ENCODE data around the gene ANKS1B. TPM values are rescaled to one million over a fixed set of nuclear protein-coding genes. Genes with fewer than 3 reads are reported as not detected.

Gene ANKS1B
- total and polyA plus RNA-seq, 7 donors = 1.0 to 57.3 (median 30.1) TPM; not detected in 1

- TF ChIP-seq CTCF (IDR thresholded peaks at IDR 0.05) = no peak
- TF ChIP-seq EP300 (IDR thresholded peaks at IDR 0.05) = no peak
- no peak for TF ChIP-seq POLR2A (IDR thresholded peaks at IDR 0.05)
- no peak for TF ChIP-seq POLR2AphosphoS5 (IDR thresholded peaks at IDR 0.05)
- Histone ChIP-seq H3K9me3 (no peaks in the 10 kb centered on the region), H3K4me1 (no peaks in the 10 kb centered on the region), H3K27ac (no peak overlapping the region), H3K36me3 (no peaks in the 10 kb centered on the region), H3K27me3 (no peaks in the 10 kb centered on the region), H3K4me3 (no peak overlapping the region)
- WGBS, 2 donors = 73 to 83% methylated on average over 3 of the region's 3 CpGs
- intact Hi-C loops (cut with DNase I) = no loop called here
- no peak for DNase-seq
These were observed 862.2 kb downstream of the ANKS1B start for GRCh38 chr12:99122496-99122895.

- no peak overlapping the region for H3K4me3 ChIP-seq
- WGBS, 2 donors = 67 to 75% methylated on average over 4 of the region's 4 CpGs
- TF ChIP-seq EP300 (IDR thresholded peaks at IDR 0.05) (no peak), POLR2AphosphoS5 (IDR thresholded peaks at IDR 0.05) (no peak), POLR2A (IDR thresholded peaks at IDR 0.05) (no peak), CTCF (IDR thresholded peaks at IDR 0.05) (no peak)
- H3K9me3 ChIP-seq = no peaks in the 10 kb centered on the region
- no peak overlapping the region for H3K27ac ChIP-seq
- DNase-seq = no peak
- intact Hi-C loops (cut with DNase I) = no loop called here
- H3K36me3 ChIP-seq = no peaks in the 10 kb centered on the region
- no peaks in the 10 kb centered on the region for H3K27me3 ChIP-seq
- no peaks in the 10 kb centered on the region for H3K4me1 ChIP-seq
These were observed 863.2 kb downstream of the ANKS1B start for GRCh38 chr12:99121546-99121945.

GRCh38 chr12:99119943-99120342 lies 864.8 kb downstream of the ANKS1B start:
- intact Hi-C loops (cut with DNase I) = no loop called here
- Histone ChIP-seq H3K4me1 (no peaks in the 10 kb centered on the region), H3K36me3 (no peaks in the 10 kb centered on the region), H3K9me3 (no peaks in the 10 kb centered on the region), H3K27ac (no peak overlapping the region), H3K4me3 (no peak overlapping the region), H3K27me3 (no peaks in the 10 kb centered on the region)
- 81 to 82% methylated on average over 10 of the region's 10 CpGs for WGBS, 2 donors
- TF ChIP-seq POLR2A (IDR thresholded peaks at IDR 0.05) (no peak), CTCF (IDR thresholded peaks at IDR 0.05) (no peak), POLR2AphosphoS5 (IDR thresholded peaks at IDR 0.05) (no peak), EP300 (IDR thresholded peaks at IDR 0.05) (no peak)
- no peak for DNase-seq

GRCh38 chr12:99119449-99119848 lies 865.3 kb downstream of the ANKS1B start:
- intact Hi-C loops (cut with DNase I) = no loop called here
- no peaks in the 10 kb centered on the region for H3K27me3 ChIP-seq
- no peak overlapping the region for H3K4me3 ChIP-seq
- DNase-seq = no peak
- H3K4me1 ChIP-seq = no peaks in the 10 kb centered on the region
- H3K9me3 ChIP-seq = no peaks in the 10 kb centered on the region
- no peak overlapping the region for H3K27ac ChIP-seq
- TF ChIP-seq CTCF (IDR thresholded peaks at IDR 0.05) (no peak), EP300 (IDR thresholded peaks at IDR 0.05) (no peak), POLR2A (IDR thresholded peaks at IDR 0.05) (no peak), POLR2AphosphoS5 (IDR thresholded peaks at IDR 0.05) (no peak)
- H3K36me3 ChIP-seq = no peaks in the 10 kb centered on the region

GRCh38 chr12:99111600-99111999 lies 873.1 kb downstream of the ANKS1B start:
- intact Hi-C loops (cut with DNase I) = no loop called here
- Histone ChIP-seq H3K9me3 (no peaks in the 10 kb centered on the region), H3K27me3 (no peaks in the 10 kb centered on the region), H3K4me1 (no peaks in the 10 kb centered on the region), H3K27ac (no peak overlapping the region), H3K4me3 (no peak overlapping the region), H3K36me3 (no peaks in the 10 kb centered on the region)
- TF ChIP-seq POLR2A (IDR thresholded peaks at IDR 0.05) = no peak
- TF ChIP-seq POLR2AphosphoS5 (IDR thresholded peaks at IDR 0.05) = no peak
- TF ChIP-seq EP300 (IDR thresholded peaks at IDR 0.05) = no peak
- TF ChIP-seq CTCF (IDR thresholded peaks at IDR 0.05) = no peak
- 46 to 63% methylated on average over 5 of the region's 5 CpGs for WGBS, 2 donors
- DNase-seq = no peak
